ENCODE results near the gene SIGLEC1. TPM values are rescaled to one million over a fixed set of nuclear protein-coding genes. Genes with fewer than 3 reads are reported as not detected.

SIGLEC1 gene
- total and polyA plus RNA-seq, 2 of the 8 experiments (the other 6 are each of a cell fraction or from before 2014, with no cell fraction given): 0.02 TPM; not detected in 1

- H2BK15ac ChIP-seq (ENCODE audit: low read length): no peak overlapping the region
- H4K8ac ChIP-seq (ENCODE audit: extremely low read depth, insufficient read depth, low read length): peak overlapping the region; percentile 62; the same call in 1 of the 2 replicates
- ChIA-PET POLR2A (ENCODE audit: partially characterized antibody) (interaction anchor here (0.5 to 3.6 kb wide), 11 partner anchors 8 to 81 kb away, joined by 3 to 13 read pairs (median 4); partner anchors contain the start of gene HSPA12B), CTCF (ENCODE audit: partially characterized antibody) (interaction anchor here (0.8 to 18.6 kb wide), 12 partner anchors 9 to 69 kb away, joined by 3 to 308 read pairs (median 5); partner anchors contain the start of genes ADISSP and SIGLEC1)
- peaks cover 0 to 14% (median 10%) of the 10 kb centered on the region in 4 experiments; a peak in 5 of 7 replicates for H3K4me1 ChIP-seq (replicated peaks in 1 of 4; ENCODE audit: control insufficient read depth in 3 of 4, insufficient read depth in 4 of 4, low read length in 3 of 4)
- DNase-seq (ENCODE audit: low read depth in 1 of 2, low spot score in 2 of 2) (peak; percentile 95 to 100), FAIRE-seq (peak; percentile 93)
- no peaks in the 10 kb centered on the region for H3K79me2 ChIP-seq (ENCODE audit: control insufficient read depth in 1 of 2, insufficient read depth in 2 of 2, low read length in 2 of 2)
- no peak overlapping the region for H2BK12ac ChIP-seq (ENCODE audit: low read depth, low read length)
- H3K79me1 ChIP-seq (ENCODE audit: low read depth, low read length): no peaks in the 10 kb centered on the region
- H3K14ac ChIP-seq (ENCODE audit: insufficient read length): no peak overlapping the region
- 11% methylated on average over 32 of the region's 45 CpGs; no CpG with 5 or more reads in 1 of the 2 experiments for WGBS, 2 experiments (ENCODE audit: extremely low coverage in 1 of 2, insufficient coverage in 1 of 2, insufficient read length in 1 of 2, insufficient replicate concordance in 2 of 2, low coverage in 1 of 2, low lambda C conversion rate in 2 of 2, missing lambda C conversion rate in 1 of 2)
- H2BK120ac ChIP-seq (replicated peaks; ENCODE audit: low read depth, low read length): no peak overlapping the region
- no peaks in the 10 kb centered on the region for H3K9me3 ChIP-seq (ENCODE audit: insufficient read depth in 2 of 2, low read depth in 1 of 2, low read length in 1 of 2)
- H2BK5ac ChIP-seq (ENCODE audit: low read depth, low read length): no peak overlapping the region
- H3K9ac ChIP-seq (replicated peaks in 1 of 4; ENCODE audit: extremely low read depth in 1 of 4, low read depth in 3 of 4, low read length in 3 of 4): no peak overlapping the region; a peak in 4 of 7 replicates
- peak overlapping the region; percentile 48; the same call in 1 of the 2 replicates for H3K18ac ChIP-seq (ENCODE audit: extremely low read depth, low read length)
- H4K20me1 ChIP-seq (replicated peaks in 1 of 2; ENCODE audit: control insufficient read depth in 1 of 2, insufficient read depth in 2 of 2, low read length in 2 of 2): no peaks in the 10 kb centered on the region
- H3K4me3 ChIP-seq (ENCODE audit: extremely low read depth in 1 of 4, insufficient read depth in 2 of 4, low read depth in 3 of 4, low read length in 4 of 4): peak overlapping the region; percentile 50 to 74 (median 61)
- H3K4ac ChIP-seq (replicated peaks; ENCODE audit: insufficient read length, low read depth, low read length): no peak overlapping the region
- H4K5ac ChIP-seq (ENCODE audit: insufficient read length, low read depth, low read length): no peak overlapping the region
- no peak overlapping the region for H3K27ac ChIP-seq (ENCODE audit: low read depth, low read length)
- no peak overlapping the region for H3K23ac ChIP-seq (ENCODE audit: insufficient read length)
- peak overlapping the region; percentile 79 to 91 for H3K4me2 ChIP-seq (ENCODE audit: insufficient read depth in 1 of 2, low read depth in 2 of 2, low read length in 2 of 2)
- no peak overlapping the region for H2AK5ac ChIP-seq (ENCODE audit: low read depth, low read length)
- H3K23me2 ChIP-seq (ENCODE audit: low read depth, low read length): peaks cover 11% of the 10 kb centered on the region
- no peak overlapping the region for H4K91ac ChIP-seq (replicated peaks; ENCODE audit: insufficient read length, low read length)
- no peak overlapping the region for H2BK20ac ChIP-seq (ENCODE audit: low read length)
- no peak overlapping the region for H3K56ac ChIP-seq (replicated peaks; ENCODE audit: insufficient read length, low read depth, low read length)
- no peaks in the 10 kb centered on the region for H3K36me3 ChIP-seq (ENCODE audit: control insufficient read depth in 2 of 4, insufficient read depth in 4 of 4, low read length in 3 of 4)
- H2AFZ ChIP-seq (ENCODE audit: low read length): peak overlapping the region; percentile 76; the same call in 1 of the 2 replicates
- H3K27me3 ChIP-seq (replicated peaks in 1 of 4; ENCODE audit: control insufficient read depth in 3 of 4, extremely low read depth in 1 of 4, insufficient read depth in 3 of 4, low read length in 3 of 4): peaks cover 0 to 10% (median 9%) of the 10 kb centered on the region in 4 experiments; a peak in 4 of 7 replicates
- peak; percentile 64 for TF ChIP-seq KDM4A (IDR thresholded peaks at IDR 0.05; ENCODE audit: low read depth, low read length, severe bottlenecking)
These were observed 32.6 kb upstream of the SIGLEC1 start for GRCh38 chr20:3744806-3745685.

Measured in H1 (cell line).